T-helper 1 cell treated with Interleukin-12 subunit alpha and Interleukin-12 subunit beta and Interleukin-4 antibody, amounts not matched to agents 30 μg/mL and 1 μg/mL, for 36 hours (primary cell): ENCODE data around the gene ARFGAP1.
A peak's percentile ranks its signal among the peaks of the same experiment; 100 is the strongest.

Source experiments
- H3K27ac Mint-ChIP-seq: one replicate; pipeline ENCODE4 v1.8.0; 2021; ENCODE audit warnings: mild to moderate bottlenecking, mixed read lengths
- H3K27me3 Mint-ChIP-seq: one replicate; pipeline ENCODE4 v1.8.0; 2021; ENCODE audit warnings: low read depth, mixed read lengths
- H3K36me3 Mint-ChIP-seq: one replicate; pipeline ENCODE4 v1.8.0; 2021; ENCODE audit warnings: low read depth, mixed read lengths
- H3K4me1 Mint-ChIP-seq: one replicate; pipeline ENCODE4 v1.8.0; 2021; ENCODE audit warnings: low read depth, mixed read lengths
- H3K4me3 Mint-ChIP-seq: one replicate; pipeline ENCODE4 v1.8.0; 2021; ENCODE audit warnings: mild to moderate bottlenecking, moderate library complexity, mixed read lengths
- H3K9me3 Mint-ChIP-seq: one replicate; pipeline ENCODE4 v1.8.0; 2021; ENCODE audit warnings: mixed read lengths

The ARFGAP1 gene

DNA sequence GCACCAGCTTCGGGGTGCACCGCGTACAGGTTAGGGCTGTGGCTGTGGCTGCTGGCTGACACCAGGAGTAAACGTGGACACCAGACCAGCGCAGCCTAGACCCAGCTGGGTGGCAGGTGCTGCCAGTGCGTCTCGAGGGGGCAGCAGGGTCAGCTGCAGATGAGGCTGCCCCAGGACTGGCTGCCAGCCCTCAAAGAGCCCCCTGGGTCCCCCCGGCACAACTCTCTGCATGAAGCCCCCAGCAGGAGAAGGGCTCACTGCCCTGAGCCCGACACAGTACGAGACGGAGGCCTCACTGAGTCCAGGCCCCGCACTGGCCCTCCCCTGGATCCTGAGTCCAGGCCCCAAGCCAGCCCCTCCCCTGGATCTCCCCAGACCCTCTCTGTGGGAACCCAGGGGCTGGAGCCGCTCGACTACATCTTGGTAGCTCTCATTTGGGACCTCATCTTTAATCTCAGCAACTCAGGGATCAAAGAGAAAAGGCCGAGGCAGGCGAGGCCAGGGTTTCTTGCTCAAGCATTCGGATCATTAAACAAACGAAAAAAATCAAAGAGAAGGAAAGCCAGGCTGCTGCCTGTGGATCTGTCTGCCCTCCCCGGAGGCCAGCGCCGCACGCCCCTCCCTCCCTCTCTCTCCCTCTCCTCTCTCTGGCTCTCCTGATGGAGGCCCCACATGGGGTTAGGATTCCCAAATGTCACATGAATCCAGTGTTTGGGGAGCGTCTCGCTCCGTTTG lies 11.4 kb upstream of the ARFGAP1 start:
- peaks cover 2% of the 10 kb centered on the region for H3K4me1 Mint-ChIP-seq
- H3K27ac Mint-ChIP-seq, result no peak overlapping the region
- H3K4me3 Mint-ChIP-seq, result no peak overlapping the region
- H3K36me3 Mint-ChIP-seq, result no peaks in the 10 kb centered on the region
- H3K9me3 Mint-ChIP-seq, result no peaks in the 10 kb centered on the region
- peaks cover 8% of the 10 kb centered on the region for H3K27me3 Mint-ChIP-seq

DNA sequence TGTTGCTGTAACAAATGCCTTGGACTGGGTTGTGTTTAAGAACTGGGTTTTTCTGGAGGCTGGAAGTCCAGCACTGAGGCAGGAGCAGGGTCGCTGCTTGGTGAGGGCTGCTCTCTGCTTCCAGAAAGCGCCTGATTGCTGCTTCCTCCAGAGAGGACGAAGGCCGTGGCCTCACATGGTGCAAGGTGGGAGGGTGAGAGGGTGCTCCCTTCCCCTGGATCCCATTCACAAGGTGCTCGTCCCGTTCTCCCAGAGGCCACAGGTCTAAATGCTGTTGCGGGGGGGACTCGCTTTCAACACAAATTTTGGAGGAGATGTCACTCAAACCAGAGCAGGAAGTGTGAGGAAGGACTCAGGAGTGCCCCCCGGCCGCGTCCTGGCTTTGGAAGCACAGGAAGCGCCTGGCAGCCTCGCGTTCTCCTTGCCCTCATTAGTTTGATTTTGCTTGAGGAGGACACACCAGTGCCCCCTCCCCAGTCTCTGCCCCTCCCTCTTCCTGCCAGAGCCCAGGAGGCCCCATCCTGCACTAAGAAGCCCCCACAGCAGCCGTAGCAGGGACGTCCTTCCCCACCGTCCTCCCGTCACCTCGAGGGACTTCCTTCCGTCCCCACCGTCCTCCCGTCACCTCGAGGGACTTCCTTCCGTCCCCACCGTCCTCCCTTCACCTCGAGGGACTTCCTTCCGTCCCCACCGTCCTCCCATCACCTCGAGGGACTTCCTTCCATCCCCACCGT lies 10.7 kb upstream of the ARFGAP1 start:
- H3K4me3 Mint-ChIP-seq, result no peak overlapping the region
- H3K9me3 Mint-ChIP-seq, result no peaks in the 10 kb centered on the region
- no peaks in the 10 kb centered on the region for H3K36me3 Mint-ChIP-seq
- peaks cover 6% of the 10 kb centered on the region for H3K27me3 Mint-ChIP-seq
- H3K4me1 Mint-ChIP-seq, result peaks cover 2% of the 10 kb centered on the region
- no peak overlapping the region for H3K27ac Mint-ChIP-seq

DNA sequence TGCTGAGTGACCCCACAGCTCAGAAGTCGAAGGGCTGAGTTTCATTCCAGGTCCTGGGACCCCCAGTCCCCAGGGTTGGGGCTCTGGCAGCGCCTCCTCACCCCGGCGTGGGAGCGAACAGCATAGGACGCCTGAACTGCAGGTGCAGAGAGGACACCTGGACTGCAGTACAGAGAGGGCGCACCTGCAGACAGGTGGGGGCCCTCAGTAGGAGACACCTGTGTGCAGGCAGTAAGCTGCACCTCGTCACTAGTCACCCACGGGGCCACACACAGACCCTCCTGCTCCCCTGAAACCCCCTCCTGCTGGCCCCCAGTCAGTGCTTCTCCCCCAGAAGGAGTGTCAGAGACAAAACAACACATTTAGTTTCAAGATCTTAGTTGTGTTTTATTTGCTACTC lies 9.8 kb upstream of the ARFGAP1 start:
- Mint-ChIP-seq H3K9me3 (no peaks in the 10 kb centered on the region), H3K4me1 (peaks cover 2% of the 10 kb centered on the region), H3K27me3 (peaks cover 4% of the 10 kb centered on the region), H3K27ac (no peak overlapping the region), H3K36me3 (no peaks in the 10 kb centered on the region), H3K4me3 (no peak overlapping the region)

DNA sequence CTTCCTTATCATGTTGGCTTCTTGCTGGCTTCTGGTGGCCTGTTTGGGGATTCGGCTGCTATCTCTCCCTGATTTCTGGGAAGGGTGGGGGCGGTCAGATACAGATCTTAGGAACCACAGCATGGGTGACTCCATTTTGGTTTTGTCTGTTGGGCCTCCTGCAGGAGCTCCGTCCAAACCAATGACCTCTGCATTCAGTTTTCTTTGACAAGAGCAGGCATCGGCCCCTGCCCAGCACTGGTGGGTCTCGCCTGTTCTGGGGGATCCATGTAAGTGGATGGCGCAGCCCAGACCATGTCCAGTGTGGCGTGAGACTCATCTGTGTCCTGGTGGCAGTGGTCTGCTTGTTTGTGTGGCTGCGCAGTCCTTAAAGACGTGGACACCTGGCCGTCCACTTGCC lies 8.6 kb upstream of the ARFGAP1 start:
- no peak overlapping the region for H3K27ac Mint-ChIP-seq
- H3K36me3 Mint-ChIP-seq, result no peaks in the 10 kb centered on the region
- H3K4me3 Mint-ChIP-seq, result no peak overlapping the region
- H3K9me3 Mint-ChIP-seq, result no peaks in the 10 kb centered on the region
- peaks cover 2% of the 10 kb centered on the region for H3K4me1 Mint-ChIP-seq
- peaks cover 4% of the 10 kb centered on the region for H3K27me3 Mint-ChIP-seq

DNA sequence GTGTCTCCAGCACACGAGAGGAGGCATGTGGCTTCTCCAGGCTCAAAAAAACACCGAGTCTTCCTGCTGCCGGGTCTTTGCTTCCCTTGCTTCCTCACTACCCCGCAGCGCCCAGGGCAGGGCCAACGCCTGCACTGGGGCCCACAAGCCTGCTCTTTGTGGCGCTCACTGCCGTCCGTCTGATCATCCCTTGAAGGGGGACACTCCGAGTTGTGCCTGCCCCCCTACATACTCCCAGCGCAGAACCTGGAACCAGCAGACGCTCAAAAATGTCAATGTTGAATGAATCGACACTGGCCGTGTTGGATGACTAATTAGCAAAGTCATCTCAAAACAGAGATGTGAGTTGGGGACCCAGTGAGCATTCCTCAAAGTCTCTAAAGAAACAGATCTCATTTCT lies 8.1 kb upstream of the ARFGAP1 start:
- Mint-ChIP-seq H3K9me3 (no peaks in the 10 kb centered on the region), H3K27ac (no peak overlapping the region), H3K36me3 (no peaks in the 10 kb centered on the region), H3K4me3 (no peak overlapping the region), H3K4me1 (peaks cover 2% of the 10 kb centered on the region), H3K27me3 (peaks cover 4% of the 10 kb centered on the region)

DNA sequence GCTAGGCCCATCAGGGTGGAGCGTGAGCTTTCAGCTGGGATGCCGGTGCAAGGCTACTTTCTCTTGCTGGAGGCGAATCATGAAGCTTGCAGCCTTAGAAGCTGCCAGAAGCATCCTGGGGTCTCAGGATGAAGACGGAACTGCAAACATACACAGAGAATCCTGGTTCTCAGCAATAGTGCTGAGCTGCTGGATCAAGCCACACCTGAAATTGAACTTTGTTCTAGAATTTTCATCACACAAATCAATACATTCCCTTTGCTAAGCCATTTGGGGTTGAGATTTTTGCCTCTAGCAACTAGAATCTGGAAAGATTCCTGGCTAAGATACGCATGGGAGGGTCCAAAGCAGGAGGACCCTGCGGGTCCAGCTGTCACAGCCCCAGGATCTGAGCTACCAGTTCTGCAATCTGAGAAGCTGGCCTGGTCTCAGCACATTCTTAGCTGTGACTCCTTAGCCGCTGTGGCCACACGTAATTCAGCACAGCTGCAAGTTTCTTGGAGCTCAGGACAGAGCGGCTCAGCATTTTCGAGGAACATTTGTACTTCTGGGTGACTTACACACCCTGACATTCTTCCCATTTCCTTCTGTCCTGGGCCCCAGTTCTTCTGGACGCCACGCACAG lies 6.6 kb upstream of the ARFGAP1 start:
- Mint-ChIP-seq H3K4me1 (peaks cover 2% of the 10 kb centered on the region), H3K9me3 (no peaks in the 10 kb centered on the region), H3K27me3 (peaks cover 4% of the 10 kb centered on the region), H3K4me3 (no peak overlapping the region), H3K27ac (no peak overlapping the region), H3K36me3 (no peaks in the 10 kb centered on the region)

DNA sequence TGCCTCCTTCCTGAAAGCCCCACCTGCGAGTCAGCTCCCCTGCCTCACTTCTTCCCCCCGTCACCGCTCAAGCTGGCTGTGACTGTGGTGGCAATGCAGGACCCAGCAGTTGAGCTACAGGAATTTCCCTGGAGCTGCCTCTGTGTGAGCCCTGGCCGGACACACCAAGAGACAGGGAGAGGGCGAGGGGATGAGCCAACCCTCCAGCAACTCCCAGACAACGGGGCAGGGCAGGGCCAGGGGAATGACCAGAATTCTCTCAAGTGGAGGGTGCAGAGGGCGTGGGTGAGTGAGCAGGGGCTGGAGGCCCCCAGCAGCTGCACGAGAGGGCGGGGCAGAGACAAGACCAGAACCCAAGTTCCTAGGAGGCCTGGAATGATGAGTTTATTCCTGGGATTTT lies 4.9 kb upstream of the ARFGAP1 start:
- H3K4me3 Mint-ChIP-seq, result no peak overlapping the region
- peaks cover 5% of the 10 kb centered on the region for H3K4me1 Mint-ChIP-seq
- H3K9me3 Mint-ChIP-seq, result no peaks in the 10 kb centered on the region
- H3K36me3 Mint-ChIP-seq, result peaks cover 3% of the 10 kb centered on the region
- peaks cover 8% of the 10 kb centered on the region for H3K27me3 Mint-ChIP-seq
- no peak overlapping the region for H3K27ac Mint-ChIP-seq

DNA sequence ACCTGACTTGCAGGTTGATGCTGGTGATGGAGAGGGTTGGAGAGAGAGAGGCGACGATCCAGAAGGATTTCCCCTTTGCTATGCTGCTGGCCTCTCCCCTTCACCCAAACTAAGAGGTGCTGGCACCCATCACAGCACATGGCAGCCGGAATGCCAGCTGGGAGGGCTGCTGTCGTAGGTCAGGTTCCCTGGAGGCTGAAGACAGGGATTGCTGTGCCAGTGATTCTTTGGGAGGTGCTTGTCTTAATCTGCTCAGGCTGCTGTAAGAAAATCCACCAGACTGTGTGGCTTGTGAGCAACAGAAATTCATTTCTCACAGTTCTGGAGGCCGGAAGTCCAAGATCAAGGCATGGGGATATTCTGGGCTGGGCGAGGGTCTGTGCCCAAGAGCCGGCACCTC lies 4.4 kb upstream of the ARFGAP1 start:
- Mint-ChIP-seq H3K27ac (no peak overlapping the region), H3K9me3 (no peaks in the 10 kb centered on the region), H3K27me3 (peaks cover 8% of the 10 kb centered on the region), H3K36me3 (peaks cover 3% of the 10 kb centered on the region), H3K4me3 (no peak overlapping the region), H3K4me1 (peaks cover 5% of the 10 kb centered on the region)

DNA sequence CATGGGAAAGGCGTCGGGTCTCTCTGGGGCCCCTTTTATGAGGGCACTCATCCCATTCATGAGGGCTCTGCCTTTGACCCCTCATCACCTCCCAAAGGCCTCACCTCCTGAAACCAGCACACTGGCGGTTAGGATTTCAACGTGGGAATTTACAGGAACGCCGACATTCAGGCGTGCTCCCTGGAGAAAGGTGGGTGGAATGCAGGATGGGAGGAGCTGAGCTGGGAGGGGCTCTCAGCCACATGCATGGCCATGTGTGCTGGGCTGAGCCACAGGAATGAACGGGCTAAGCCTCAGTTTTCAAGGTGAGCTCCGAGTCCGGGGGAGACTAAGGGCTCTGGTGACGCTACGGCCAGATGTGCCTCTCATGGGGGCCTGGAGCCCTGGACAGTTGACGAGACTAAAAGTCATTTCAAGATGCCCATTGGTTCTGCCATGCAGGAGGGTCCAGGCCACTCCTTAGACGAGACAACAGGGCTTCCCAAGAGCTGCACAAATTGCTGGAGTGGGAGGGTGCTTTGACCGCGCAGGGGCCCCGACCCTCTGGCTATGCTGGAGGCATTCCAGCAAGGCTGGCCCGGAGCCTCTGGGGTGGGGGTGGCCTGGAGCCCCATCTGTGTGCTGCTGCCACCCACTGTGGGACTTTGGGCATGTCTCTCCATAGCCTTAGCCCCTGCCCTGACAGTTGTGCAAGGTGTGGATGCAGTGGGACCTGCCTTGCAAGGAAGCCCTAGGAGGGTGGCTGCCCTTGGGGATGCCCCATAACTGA lies 3.8 kb upstream of the ARFGAP1 start:
- H3K4me1 Mint-ChIP-seq, result peaks cover 10% of the 10 kb centered on the region
- no peak overlapping the region for H3K27ac Mint-ChIP-seq
- no peaks in the 10 kb centered on the region for H3K9me3 Mint-ChIP-seq
- peaks cover 3% of the 10 kb centered on the region for H3K36me3 Mint-ChIP-seq
- no peak overlapping the region for H3K4me3 Mint-ChIP-seq
- H3K27me3 Mint-ChIP-seq, result peaks cover 8% of the 10 kb centered on the region

DNA sequence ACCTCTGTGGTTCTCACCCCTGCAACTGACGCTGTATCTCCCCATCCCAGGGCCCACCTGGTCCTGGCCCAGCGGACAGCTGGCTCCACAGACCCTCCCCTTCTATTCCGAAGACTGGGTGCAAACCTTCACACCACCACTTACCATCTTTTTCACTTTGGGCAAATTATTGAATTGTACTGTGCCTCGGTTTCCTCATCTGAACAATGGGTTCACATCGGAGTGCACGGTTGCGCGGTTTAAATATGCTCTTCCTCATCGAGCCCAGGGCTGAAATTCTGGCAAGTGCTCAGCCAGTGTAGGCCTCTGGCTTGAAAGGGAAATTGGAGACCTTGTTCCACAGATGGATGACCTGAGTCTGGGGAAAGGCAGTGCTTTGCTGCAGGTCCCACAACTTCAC lies 2.9 kb upstream of the ARFGAP1 start:
- no peaks in the 10 kb centered on the region for H3K9me3 Mint-ChIP-seq
- H3K36me3 Mint-ChIP-seq, result peaks cover 3% of the 10 kb centered on the region
- H3K4me3 Mint-ChIP-seq, result peak overlapping the region; percentile 23
- peaks cover 17% of the 10 kb centered on the region for H3K4me1 Mint-ChIP-seq
- H3K27ac Mint-ChIP-seq, result no peak overlapping the region
- peaks cover 5% of the 10 kb centered on the region for H3K27me3 Mint-ChIP-seq

DNA sequence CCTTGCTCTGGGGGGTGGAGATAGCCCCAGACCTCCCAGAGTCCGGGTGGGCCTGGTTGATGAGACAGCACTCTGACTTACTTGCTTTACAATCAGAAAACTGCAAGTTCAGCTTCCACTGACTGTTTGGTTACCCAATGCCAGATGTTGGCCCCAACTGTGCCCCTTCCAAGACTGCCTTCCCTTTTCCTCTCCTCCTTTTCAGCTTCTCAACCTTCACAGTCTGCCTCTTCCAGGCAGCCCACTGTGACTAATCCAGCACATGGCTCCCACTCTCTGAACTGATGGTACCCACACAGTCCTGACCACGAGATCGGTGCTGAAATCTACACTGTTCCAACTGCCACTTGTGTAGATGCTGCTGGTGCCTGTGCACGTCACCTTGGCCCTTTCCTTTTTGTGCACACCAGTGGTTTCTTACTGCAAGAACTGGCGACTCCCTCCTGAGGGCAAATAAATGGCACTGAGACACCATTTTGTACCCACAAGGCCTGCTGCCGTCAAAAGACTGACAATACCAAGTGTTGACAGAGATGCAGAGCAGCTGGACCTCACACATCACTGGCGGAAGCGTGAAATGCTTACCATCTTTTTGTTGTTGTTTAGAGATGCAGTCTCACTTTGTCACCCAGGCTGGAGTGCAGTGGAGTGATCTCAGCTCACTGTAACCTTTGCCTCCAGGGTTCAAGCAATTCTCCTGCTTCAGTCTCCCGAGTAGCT lies 1.8 kb upstream of the ARFGAP1 start:
- Mint-ChIP-seq H3K9me3 (no peaks in the 10 kb centered on the region), H3K27me3 (peaks cover 4% of the 10 kb centered on the region), H3K36me3 (peaks cover 3% of the 10 kb centered on the region), H3K4me3 (peak overlapping the region; percentile 3), H3K4me1 (peaks cover 21% of the 10 kb centered on the region), H3K27ac (no peak overlapping the region)

DNA sequence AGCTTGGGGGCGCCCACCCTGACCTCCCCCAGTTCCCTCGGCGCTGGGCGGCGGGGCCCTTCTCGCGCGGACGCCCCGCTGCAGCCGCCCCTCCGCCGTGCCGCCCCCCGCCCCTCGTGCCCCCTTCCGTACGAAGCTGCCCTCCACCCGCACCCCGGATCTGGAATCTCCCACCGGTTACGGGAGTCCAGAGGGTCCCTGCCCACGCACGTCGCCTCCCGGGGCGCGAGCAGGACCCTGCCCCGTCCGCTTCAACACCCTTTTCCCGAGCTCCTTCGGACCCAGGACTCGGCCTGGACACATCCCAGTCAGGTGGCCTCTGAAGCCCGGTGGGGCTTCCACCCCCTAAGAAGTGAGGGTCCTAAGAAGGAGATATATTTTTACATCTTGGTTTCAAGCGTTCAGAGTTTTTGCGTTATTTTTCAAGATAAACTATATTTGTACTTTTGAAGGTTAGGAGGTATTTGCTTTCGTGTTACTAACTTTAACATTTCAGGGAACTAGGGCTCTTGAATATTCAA lies 506 bp downstream of the ARFGAP1 start:
- Mint-ChIP-seq H3K9me3 (no peaks in the 10 kb centered on the region), H3K27ac (peak overlapping the region; percentile 86), H3K4me3 (peak overlapping the region; percentile 92), H3K4me1 (peaks cover 21% of the 10 kb centered on the region), H3K27me3 (peaks cover 4% of the 10 kb centered on the region), H3K36me3 (peaks cover 6% of the 10 kb centered on the region)

DNA sequence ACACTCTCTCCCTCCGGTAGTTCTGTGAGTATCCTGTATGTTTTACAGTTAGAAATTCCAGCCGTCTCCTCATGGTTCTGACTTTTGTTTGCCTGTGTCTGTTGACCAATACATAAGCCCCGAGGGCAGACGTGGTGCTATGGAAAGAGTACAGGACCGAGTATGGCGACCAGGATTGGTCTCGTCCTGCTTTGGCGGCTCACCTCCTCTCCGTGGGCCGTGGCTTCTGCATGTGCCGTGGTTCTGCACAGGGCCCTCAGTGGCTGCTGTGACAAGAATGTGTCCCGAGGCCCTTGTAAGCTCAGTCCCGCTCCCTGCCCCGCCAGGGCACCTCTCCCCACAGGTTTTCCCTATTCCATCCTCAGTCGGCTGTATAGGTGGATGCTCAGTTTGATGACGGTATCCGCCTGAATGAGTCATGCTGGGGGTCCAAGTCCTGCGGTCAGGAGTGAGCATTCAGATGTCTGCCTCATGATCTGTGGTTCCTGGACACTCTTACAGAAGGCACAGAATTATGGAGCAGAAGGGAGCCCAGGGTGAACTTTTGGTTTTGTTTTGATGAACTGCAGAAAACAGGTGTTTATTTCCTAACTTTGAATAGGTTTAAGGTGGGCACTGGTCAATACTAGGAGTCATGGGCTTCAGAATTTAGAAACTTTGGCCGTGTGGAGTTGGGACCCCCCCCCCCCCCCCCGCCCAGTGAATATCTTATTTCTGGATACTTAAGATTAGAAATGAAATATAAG lies 1.2 kb downstream of the ARFGAP1 start:
- H3K27ac Mint-ChIP-seq, result peak overlapping the region; percentile 86
- H3K9me3 Mint-ChIP-seq, result no peaks in the 10 kb centered on the region
- peak overlapping the region; percentile 92 for H3K4me3 Mint-ChIP-seq
- peaks cover 4% of the 10 kb centered on the region for H3K27me3 Mint-ChIP-seq
- H3K36me3 Mint-ChIP-seq, result peaks cover 7% of the 10 kb centered on the region
- peaks cover 21% of the 10 kb centered on the region for H3K4me1 Mint-ChIP-seq
